ENCODE results near the gene PMF1.

The PMF1 gene

DNA sequence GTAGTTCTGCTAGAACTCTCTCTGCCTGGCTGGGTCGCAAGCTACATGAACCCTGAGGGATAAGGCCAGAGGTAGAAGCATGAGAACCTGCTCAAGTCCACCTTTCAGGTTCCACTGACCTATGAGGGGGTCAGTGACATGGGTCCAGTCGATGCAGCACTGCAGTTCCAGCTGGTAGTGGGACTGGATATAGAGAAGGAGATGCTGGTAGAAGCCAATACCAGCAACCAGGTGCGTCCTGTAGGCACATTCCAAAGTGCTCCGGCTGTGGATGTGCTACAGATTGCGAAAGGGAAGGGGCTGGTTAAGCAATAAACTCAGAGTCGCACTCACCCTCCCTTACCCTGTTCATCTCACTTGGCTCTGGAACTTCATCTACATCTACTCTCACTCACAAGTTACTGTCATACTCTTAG, 64.2 kb downstream of the PMF1 start:
- in situ Hi-C loops (cut with HindIII; ENCODE audit: low pct_unique_long_range_greater_than_20kb, low sequenced_read_pairs), result no loop called here
- DNase-seq (ENCODE audit: low read depth in 1 of 2, low spot score in 1 of 2), result no peak
- TF ChIP-seq JUND (IDR thresholded peaks at IDR 0.05; ENCODE audit: low read depth), result no peak

DNA sequence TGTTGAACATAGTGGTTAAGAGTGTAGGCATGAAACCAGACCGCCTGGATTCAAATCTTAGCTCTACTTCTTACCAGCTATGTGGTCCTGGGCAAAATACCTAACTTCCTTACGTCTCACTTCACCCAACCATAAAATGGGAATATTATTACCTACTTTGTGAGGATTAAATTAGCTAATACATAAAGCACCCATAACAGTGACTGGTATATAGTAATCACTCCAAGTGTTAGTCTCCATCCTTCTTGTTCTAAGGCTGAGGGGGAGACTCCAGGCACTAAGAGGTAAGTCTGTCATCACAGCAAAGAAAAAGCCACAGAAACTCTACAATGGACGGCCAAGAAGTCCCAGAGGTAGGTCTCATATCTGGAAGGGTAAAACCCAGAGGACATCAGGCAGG, 67.0 kb downstream of the PMF1 start:
- no peak for DNase-seq (ENCODE audit: low read depth in 1 of 2, low spot score in 1 of 2)
- in situ Hi-C loops (cut with HindIII; ENCODE audit: low pct_unique_long_range_greater_than_20kb, low sequenced_read_pairs), result no loop called here
- TF ChIP-seq JUND (IDR thresholded peaks at IDR 0.05; ENCODE audit: low read depth), result no peak

DNA sequence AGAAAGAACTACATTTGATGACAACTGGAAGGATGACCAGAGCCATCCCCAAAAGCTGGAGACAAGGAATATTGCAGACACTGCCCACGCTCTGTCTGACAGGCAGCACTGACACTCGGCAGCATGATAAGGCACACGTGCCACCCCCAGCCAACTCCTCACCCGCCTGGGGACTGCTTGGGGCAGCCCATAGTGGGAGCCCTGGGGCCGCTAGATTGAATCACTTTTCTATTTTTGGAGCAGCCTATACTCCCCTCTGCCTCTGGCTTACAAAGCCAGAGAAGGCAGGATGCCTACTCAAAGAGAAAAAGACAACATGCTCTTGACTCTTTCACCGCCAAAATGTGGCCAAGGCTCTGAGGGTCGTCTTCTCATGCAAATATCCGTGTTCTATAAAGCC, 68.5 kb downstream of the PMF1 start:
- in situ Hi-C loops (cut with HindIII; ENCODE audit: low pct_unique_long_range_greater_than_20kb, low sequenced_read_pairs), result no loop called here
- TF ChIP-seq JUND (IDR thresholded peaks at IDR 0.05; ENCODE audit: low read depth), result no peak
- DNase-seq (ENCODE audit: low read depth in 1 of 2, low spot score in 1 of 2), result no peak

DNA sequence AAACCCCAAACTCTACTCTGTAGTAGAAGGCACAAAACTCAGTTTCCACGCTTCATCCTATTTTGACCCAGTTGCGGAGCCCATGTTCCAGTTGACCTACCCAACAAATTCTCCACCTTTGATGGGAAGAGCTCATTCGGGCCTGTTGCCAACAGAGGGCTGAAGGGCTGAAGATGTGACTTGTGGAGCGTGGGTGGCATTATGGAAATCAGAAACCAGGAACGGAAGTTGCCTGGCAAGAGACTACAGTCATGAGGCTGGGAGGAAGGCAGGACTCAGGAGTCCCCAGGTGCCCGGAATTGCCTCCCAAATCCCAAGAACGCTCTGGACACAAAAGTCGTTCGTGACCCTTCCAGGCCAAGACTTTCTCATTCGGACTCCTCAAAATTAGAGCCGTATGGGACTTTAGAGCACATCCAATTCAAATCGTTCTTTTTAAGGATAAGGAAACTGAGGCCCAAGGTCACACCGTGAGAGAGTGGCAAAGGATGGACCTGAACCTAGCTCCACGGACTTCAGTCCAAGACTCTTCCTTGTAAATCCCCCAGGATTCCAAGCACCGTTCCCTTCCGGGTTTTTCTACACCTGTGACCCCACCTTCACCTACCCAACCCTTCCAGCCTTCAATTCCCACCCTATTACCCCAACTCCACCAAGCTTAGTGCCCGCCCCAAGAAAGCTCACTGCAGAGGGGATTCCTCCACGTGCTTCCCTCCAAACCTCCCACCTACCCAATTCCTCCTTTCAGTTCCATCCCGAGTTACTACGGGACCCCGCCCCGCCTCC, 69.1 kb downstream of the PMF1 start:
- in situ Hi-C loops (cut with HindIII; ENCODE audit: low pct_unique_long_range_greater_than_20kb, low sequenced_read_pairs), result no loop called here
- no peak for TF ChIP-seq JUND (IDR thresholded peaks at IDR 0.05; ENCODE audit: low read depth)
- DNase-seq (ENCODE audit: low read depth in 1 of 2, low spot score in 1 of 2), result peak in 1 of 2 experiments; percentile 73

DNA sequence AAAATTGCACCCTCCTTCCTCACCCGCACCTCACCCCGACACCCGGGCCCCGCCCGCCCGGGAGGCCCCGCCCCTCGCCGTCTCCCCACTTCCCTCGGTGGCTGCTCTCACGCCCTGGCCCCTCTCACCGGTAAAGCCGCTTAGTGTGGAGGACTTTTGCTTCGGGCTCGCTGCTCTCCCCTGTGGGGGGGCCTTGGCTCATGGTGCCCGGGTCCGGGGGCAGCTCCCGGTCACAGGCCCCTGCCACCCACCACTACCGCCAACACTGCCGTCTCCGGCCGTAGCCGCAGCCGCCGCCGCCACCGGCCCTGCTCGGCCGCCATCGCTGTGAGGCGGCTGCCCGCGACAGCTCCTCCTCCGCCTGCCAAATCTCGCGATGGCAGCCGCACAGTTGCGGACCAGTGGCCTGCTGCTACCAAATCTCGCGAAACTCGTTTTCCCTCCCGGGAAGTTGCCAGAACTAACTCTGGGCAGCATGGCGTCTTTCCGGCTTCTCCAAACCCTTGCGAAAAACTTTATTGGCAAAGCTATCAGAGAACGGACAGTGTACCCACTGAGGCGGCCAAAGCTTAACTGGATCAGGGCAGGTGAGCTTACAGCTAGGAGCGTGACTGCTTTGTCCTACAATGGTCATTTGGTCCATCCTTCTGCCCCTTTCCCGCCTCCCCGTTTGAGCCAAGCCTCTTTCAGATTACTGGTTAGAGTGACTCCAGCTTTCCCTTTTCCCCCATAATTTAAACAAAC, 69.8 kb downstream of the PMF1 start, which contains the start of gene SMG5:
TSS of gene SMG5 (minus strand) at position 347 of the 744 bp plus-strand sequence. CDS start at position 202, 145 bp downstream.
- peak; percentile 79 to 100 for DNase-seq (ENCODE audit: low read depth in 1 of 2, low spot score in 1 of 2)
- no peak for TF ChIP-seq JUND (IDR thresholded peaks at IDR 0.05; ENCODE audit: low read depth)
- in situ Hi-C loops (cut with HindIII; ENCODE audit: low pct_unique_long_range_greater_than_20kb, low sequenced_read_pairs), result no loop called here

DNA sequence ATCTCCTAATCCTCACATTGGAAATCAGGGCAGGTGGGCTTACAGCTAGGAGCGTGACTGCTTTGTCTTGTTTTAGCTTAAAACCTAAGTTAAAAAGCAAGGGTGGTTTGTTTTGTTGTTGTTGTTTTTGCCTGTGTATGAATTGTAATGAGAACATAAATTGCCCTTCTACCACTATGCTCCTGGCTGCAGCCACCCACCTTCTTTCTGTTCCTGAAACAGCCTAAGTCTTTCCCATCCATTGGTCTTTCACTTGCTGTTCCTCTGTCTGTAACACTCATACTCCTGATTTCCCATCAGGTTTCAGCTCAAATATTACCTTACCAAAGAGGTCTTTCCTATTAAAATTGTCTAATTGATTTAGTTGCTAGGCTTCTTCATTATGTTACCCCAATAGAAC, 70.7 kb downstream of the PMF1 start:
- in situ Hi-C loops (cut with HindIII; ENCODE audit: low pct_unique_long_range_greater_than_20kb, low sequenced_read_pairs), result no loop called here
- TF ChIP-seq JUND (IDR thresholded peaks at IDR 0.05; ENCODE audit: low read depth), result no peak
- DNase-seq (ENCODE audit: low read depth in 1 of 2, low spot score in 1 of 2), result no peak

DNA sequence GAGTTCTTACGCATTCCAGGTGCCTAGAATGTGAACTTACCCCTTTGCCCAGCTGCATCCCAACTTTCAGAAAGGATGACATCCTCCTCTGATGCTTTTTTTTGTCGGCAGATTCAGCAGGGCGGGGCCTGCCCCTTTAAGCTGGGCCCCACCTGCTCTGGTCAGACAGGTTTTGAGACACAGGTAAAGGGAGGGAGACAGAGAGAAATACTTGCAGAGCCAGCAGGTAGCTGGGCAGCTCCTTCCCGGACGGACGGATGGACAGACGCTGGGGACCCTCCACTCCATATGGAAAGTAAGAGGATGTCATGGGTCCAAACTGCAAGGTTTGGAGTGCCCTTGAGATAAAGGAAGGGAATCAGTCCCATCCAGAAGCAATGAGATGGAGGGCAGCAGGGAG, 71.3 kb downstream of the PMF1 start, which contains the start of gene TMEM79:
TSS of gene TMEM79 (plus strand) at position 214 of the 400 bp plus-strand sequence. CDS start 902 bp downstream, outside the sequence.
- TF ChIP-seq JUND (IDR thresholded peaks at IDR 0.05; ENCODE audit: low read depth), result no peak
- DNase-seq (ENCODE audit: low read depth in 1 of 2, low spot score in 1 of 2), result peak; percentile 78 to 93
- in situ Hi-C loops (cut with HindIII; ENCODE audit: low pct_unique_long_range_greater_than_20kb, low sequenced_read_pairs), result no loop called here

DNA sequence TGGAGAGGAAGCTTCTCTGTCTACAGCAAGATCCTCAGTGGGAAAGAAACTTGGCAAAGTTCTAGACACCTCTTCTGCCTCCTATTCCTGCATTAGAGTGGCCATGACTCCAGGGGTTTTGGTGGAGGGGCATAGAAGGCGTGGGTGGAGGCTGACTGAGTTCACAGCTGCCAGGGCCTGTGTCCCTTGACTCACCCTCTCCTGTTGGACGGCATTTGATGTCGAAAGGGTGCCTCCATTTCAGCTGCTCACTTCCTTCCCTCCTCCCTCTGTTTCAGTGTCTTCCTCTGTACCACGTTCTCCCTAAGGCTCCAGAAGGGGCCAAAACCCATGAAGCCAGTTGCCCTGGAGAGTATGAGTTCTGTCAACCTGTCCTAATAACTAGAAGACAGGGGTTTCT, 72.0 kb downstream of the PMF1 start:
- DNase-seq (ENCODE audit: low read depth in 1 of 2, low spot score in 1 of 2), result no peak

DNA sequence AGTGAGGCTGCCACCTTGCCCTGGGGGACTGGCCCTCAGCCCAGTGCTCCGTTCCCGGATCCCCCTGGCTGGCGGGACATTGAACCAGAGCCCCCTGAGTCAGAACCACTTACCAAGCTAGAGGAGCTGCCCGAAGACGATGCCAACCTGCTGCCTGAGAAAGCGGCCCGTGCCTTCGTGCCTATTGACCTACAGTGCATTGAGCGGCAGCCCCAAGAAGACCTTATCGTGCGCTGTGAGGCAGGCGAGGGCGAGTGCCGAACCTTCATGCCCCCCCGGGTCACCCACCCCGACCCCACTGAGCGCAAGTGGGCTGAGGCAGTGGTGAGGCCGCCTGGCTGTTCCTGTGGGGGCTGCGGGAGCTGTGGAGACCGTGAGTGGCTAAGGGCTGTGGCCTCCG, 72.6 kb downstream of the PMF1 start:
- TF ChIP-seq JUND (IDR thresholded peaks at IDR 0.05; ENCODE audit: low read depth), result no peak
- in situ Hi-C loops (cut with HindIII; ENCODE audit: low pct_unique_long_range_greater_than_20kb, low sequenced_read_pairs), result no loop called here
- no peak for DNase-seq (ENCODE audit: low read depth in 1 of 2, low spot score in 1 of 2)

More for the DNA sequence above, 72.0 kb downstream of the PMF1 start:
- no peak for TF ChIP-seq JUND (IDR thresholded peaks at IDR 0.05; ENCODE audit: low read depth)
- in situ Hi-C loops (cut with HindIII; ENCODE audit: low pct_unique_long_range_greater_than_20kb, low sequenced_read_pairs), result no loop called here

DNA sequence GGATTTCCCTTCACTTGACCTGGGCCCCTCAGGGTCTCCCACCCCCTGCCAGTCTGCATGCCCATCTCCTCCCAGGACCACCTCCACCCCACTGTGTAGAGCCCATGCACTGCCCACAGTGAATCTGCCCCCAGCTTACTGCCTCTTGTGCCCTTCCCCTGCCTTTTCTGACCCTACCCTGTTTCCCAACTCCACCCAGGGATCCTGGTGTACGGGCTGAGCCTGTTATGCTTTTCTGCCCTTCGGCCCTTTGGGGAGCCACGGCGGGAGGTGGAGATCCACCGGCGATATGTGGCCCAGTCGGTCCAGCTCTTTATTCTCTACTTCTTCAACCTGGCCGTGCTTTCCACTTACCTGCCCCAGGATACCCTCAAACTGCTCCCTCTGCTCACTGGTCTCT, 73.3 kb downstream of the PMF1 start:
- TF ChIP-seq JUND (IDR thresholded peaks at IDR 0.05; ENCODE audit: low read depth), result no peak
- in situ Hi-C loops (cut with HindIII; ENCODE audit: low pct_unique_long_range_greater_than_20kb, low sequenced_read_pairs), result no loop called here
- DNase-seq (ENCODE audit: low read depth in 1 of 2, low spot score in 1 of 2), result no peak

All from T47D (cell line).